GM12874 (cell line): ENCODE results near the gene PRKAB2.

Experiments used
- CTCF ChIP-seq: IDR thresholded peaks from 2 replicates; pipeline ENCODE4 v1.5.1; 2011; ENCODE audit warnings: low read depth, mild to moderate bottlenecking, control low read depth, low read length, moderate library complexity; ENCODE audit not compliant: insufficient read depth

The PRKAB2 gene

GRCh38 chr1:147172168-147173016, at the start of gene PRKAB2:
TSS of gene PRKAB2 (minus strand) at chr1:147172470. CDS start at chr1:147172144, 326 bp downstream.
- TF ChIP-seq CTCF = peak; percentile 81

GRCh38 chr1:147218606-147219005, 46.3 kb upstream of the PRKAB2 start:
- no peak for TF ChIP-seq CTCF

GRCh38 chr1:147217141-147217540, 44.9 kb upstream of the PRKAB2 start:
- no peak for TF ChIP-seq CTCF

- no peak for TF ChIP-seq CTCF
Measured at GRCh38 chr1:147216124-147216523, 43.9 kb upstream of the PRKAB2 start.

GRCh38 chr1:147215540-147215916, 43.3 kb upstream of the PRKAB2 start:
- TF ChIP-seq CTCF = no peak

GRCh38 chr1:147214842-147215539, 42.7 kb upstream of the PRKAB2 start:
- no peak for TF ChIP-seq CTCF

- no peak for TF ChIP-seq CTCF
Measured at GRCh38 chr1:147214325-147214724, 42.1 kb upstream of the PRKAB2 start.
